Stimulated activated CD4-positive, alpha-beta T cell treated with anti-CD3 and anti-CD28 coated beads, TNF-alpha, amount 100 ng/mL, for 24 hours (primary cell): Measurements from ENCODE around the gene ASB18.
"Not testable (repeated sequence)": the region's sequence is repeated elsewhere in the genome, so short reads cannot be mapped to it uniquely, and the experiment has no call there.

Experiments
- DNase-seq, 3 experiments: peaks; one replicate each; pipeline ENCODE4 v3.0.0-alpha.2; 2020; ENCODE audit warnings: low read depth in 3 of 3

The ASB18 gene

DNA sequence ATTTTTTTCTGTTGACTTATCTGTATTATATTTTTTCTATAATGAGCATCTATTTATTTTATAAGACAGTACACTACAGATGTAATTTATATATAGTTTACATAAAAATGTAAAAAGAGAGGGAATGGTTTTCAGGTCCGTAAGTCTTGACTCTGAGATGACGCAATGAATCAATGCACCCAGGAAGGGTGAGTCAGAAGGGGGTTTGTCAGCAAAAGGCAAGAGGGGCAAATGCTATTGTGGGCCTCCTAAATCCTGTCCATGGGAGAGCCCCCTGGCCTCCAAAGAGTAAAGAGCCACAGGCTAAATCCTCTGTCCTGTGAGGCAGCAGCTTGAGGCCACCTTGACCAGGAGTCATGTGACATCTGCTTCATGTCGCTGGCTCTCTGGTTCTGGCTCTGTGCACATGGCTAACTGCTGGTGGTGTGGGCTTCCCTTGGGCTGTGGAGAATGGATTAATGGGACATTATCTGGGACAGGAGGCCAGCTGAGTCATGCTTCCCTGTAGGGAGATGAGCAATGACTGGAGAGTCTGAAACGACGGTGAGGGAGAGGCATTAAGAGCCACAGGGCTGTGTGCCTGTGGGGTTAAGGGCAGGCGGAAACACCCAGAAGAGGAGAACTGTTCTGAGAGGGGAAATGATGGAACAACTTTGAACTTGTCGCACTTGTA lies 22.8 kb upstream of the ASB18 start:
- DNase-seq, result no peak

DNA sequence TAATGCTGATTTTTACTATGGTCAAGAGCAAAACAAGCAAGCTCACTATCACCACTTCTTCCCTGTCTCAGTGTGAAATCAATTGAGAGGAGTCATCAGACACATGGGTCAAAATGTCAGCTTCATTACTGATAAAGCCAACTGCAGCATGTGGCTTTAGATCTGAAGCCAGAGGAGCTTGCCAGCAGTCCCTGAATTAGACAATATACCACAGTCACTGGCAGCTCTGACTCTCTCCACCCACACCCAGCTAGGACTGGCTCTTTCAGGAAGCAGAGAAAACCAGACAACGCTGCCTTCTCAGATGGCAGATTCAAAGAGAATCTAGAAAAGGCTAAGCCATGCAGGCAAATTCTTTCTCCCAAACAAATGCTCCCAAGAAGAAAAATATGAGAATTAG lies 20.0 kb upstream of the ASB18 start:
- no peak for DNase-seq

DNA sequence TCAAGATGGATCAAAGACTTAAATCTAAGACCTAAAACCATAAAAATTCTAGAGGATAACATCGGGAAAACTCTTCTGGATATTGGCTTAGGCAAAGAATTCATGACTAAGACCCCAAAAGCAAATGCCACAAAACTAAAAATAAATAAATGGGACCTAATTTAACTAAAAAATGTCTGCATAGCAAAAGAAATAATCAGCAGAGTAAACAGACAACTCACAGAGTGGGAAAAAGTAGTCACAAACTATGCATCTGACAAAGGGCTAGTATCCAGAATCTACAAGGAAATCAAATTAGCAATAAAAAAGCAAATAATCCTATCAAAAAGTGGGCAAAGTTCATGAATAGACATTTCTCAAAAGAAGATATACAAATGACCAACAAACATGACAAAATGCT lies 18.2 kb upstream of the ASB18 start:
- DNase-seq, result no peak

DNA sequence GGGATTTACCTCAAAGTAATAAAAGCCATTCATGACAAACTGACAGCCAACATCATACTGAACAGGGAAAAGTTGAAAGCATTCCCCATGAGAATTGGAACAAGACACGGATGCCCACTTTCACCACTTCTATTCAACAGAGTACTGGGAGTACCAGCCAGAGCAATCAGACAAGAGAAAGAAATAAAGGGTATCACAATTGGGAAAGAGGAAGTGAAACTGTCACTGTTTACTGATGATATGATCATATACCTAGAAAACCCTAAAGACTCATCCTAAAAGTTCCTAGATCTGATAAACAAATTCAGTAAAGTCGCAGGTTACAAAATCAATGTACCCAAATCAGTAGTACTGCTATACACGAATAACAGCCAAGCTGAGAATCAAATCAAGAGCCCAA lies 17.2 kb upstream of the ASB18 start:
- no peak for DNase-seq

DNA sequence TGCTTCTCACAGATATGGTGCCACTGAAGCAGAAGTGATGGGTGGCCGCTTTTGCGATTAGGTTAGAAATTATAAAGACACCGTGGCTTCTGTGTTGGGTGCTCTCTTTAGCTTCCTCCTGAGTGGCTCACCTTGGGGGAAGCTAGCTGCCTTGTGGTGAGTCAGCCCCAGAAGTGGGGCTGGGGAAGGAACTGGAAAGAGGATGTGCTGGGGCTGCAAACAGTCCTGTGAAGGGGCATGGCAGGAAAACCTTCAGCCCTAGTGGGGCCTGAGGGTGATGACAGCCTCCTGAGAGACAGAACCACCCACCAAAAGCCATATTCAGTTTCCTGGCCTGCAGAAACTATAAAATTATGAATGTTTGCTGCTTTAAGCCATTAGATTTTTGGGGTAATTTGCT lies 8.9 kb upstream of the ASB18 start:
- no peak for DNase-seq

DNA sequence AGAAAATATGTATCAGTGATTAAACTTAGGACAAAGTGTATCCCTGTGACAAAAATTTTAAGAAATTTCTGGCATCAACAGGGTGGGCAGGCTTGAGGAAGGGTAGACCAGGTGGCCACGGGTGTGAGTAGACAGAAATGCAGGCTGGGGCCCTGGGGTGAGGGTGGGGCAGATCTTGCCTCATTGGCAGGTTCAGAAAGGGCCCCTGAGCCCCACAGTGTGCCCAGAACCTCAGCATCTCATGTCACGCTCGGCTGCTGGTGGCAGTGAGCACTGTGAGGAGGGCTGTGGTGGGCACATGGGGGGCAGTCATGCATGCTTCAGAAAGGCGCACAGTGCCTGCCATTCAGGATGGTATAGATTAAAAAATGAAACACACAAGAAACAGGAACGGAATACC lies 7.6 kb upstream of the ASB18 start:
- DNase-seq, result no peak

DNA sequence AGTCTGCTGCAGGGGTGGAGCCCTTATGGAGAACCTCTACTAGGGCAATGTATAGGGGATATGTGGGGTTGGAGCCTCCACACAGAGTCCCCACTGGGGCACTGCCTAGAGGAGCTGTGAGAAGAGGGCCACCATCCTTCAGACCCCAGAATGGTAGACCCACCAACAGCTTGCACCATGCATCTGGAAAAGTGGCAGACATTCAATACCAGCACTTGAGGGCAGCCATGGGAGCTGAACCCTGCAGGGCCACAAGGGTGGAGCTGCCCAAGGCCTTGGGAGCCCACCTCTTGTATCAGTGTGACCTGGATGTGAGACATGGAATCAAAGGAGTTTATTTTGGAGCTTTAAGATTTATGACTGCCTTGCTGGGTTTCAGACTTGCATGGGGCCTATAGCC lies 5.7 kb upstream of the ASB18 start:
- DNase-seq, result not testable (repeated sequence)

DNA sequence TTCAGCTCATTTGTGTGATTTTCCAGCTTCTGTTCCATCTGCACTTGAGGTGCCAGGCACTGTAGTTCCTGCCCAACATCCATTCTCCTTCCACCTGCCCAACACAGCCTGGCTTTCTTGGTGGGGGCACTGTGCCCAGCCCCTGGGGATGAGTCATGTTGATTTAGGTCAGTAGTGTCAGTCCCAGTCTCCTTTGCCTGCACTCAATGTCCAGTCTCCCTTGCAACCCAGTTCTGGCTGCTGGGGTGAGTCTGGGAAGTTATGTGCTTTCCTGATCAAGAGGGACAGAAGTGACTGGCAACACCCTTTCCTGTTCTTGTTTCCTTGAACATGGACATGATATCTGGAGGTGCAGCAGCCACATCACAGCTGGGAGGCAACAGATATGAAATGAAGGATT lies 1.5 kb upstream of the ASB18 start:
- DNase-seq, result no peak

DNA sequence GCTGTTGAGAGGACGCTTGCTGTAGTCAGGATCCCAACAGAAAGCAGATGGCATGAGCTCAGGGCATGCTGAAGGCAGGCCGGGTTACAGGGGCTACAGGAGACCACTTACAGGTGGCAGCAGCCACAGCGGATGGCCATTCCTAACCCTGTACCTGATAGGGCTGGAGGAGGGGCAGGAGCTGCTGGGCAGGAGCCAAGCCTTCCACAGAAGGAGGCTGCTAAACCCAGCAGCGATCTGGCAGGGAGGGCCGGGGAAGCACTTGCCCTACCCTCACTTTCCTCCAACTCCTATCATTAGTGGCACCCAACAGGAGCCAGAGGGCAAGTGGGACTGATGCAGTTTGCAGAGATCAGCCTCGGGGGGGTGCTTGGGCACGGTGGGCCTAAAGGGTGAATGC lies 2.0 kb downstream of the ASB18 start:
- no peak for DNase-seq

DNA sequence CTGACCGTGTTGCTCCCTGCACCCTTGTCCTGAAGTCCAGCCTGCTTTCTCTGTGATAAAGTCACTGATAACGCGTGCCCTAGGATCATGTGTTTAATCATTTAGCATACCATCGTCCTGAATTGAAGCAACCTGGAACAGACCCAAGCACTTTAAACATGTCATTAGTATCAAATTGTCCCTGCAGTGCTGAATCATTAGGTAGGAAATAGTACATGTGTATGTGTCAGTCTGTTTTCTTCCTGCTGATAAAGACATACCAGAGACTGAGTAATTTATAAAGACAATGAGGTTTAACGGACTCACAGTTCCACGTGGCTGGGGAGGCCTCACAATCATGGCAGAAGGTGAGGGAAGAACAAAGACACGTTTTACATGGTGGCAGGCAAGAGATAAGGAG lies 2.8 kb downstream of the ASB18 start:
- no peak for DNase-seq

DNA sequence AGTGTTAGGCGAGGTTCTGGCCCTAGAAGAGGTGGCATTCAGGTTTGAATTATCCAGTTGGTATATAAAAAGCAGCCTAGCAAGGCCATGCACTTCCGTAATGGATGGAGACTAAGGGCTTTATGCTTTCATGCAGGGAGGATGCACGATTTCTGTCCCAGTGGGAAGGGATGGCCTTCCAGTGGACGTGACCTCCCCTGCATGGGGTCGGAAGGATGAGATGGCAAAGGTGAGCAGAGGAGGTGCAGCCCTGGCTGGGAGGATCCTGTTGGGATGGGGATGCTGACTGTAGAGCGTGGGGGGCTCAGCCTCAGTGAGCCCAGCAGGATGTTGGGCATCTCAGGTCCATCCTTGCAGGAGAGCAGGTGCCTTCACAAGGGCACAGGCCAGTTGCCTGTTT lies 4.8 kb downstream of the ASB18 start:
- no peak for DNase-seq

DNA sequence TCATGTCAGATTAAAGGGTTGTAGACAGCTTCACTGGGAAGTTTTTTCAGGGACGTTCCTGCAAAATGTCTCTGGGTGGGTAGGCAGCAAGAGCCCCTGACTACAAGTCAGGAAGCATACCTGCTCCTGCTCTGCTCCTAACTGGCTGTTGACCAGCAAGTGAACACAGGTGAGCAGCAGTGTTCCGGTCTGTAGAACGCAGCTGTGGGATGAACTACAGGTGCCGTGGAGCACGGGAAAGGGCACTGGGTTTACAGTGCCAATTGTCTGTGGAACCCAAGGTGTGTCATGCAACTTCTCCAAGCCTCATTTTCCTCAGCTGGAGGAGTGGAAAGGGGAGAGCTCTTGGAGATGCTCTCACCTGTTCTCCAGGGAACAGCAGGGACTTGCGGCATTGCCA lies 6.6 kb downstream of the ASB18 start:
- no peak for DNase-seq

DNA sequence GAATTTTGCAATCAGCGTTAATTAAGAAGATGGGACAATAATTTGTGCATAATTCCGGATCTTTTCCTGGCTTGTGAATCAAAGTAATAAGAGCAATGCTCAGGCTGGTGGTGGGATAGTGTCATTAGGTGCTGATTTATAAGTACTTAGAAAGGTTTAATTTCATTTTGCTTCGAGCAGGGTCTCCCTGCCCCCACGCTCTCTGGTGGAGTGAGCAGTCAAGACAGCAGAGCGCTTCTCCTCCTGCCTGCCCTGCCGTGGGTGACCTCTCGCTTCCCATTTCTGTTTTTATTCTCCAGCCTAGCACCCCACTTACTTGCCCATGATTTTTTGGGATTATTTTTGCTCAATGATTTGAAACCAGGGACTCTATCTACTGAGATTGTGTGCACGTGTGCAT lies 7.1 kb downstream of the ASB18 start:
- no peak for DNase-seq

DNA sequence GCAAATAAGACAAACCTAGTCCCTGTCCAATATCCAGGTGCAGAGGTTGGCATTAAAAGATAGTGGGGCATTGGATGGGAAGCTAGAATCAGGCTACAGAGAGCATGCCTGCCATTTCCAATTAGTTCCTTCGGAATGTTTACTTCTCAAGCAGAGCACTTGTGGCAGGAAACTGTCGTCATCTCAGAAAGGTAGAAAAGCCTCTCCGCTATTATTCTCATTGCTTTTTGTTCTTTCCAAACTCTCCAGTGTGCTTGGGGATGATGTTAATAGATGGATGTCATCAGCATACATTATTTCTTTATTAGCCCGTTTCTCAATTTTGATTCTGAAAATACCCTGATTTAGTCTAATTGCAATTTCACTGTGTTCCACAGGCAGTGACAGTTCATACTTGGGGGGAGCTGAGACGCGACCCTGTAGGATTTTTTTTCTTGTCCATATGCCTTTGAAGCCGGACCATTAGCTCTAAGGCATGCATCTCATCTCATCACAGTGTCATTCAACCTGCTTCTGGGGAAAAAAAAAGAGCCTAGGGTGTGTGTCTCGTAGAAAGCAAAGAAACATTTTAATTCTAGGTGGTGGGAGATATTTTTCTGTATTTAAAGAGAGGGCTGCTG lies 7.7 kb downstream of the ASB18 start:
- no peak for DNase-seq

DNA sequence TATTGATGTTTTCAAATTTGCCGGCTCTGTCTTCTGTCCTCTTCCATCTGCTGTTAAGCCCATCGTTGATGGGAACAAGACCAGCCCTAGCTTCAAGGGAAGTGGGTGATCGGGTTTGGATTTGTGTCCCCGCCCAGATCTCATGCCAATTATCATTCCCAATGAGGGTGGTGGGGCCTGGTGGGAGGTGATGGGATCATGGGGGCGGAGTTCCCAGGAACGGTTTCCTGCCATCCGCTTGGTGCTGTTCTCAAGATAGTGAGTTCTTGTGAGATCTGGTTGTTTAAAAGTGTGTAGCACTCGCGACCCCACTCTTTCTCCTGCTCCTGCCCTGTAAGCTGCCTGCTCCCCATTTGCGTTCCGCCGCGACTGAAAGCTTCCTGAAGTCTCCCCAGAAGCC lies 9.5 kb downstream of the ASB18 start:
- DNase-seq, result no peak

DNA sequence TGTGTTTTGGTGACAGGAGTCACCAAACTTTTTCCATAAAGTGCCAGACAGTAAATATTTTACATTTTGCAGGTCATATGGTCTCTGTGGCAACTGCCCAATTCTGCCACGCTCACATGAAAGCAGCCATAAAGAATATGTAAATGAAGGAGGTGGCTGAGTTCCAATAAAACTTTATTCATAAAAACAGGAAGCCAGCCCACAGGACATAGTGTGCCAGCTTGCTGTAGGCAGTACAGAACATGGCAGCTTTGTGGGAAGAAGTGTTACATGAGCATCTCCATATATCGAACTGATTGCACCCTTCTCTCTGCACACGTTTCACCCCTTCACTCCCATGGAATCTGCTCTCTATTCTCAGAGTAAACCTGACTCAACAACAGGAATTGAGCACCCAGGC lies 10.2 kb downstream of the ASB18 start:
- no peak for DNase-seq

DNA sequence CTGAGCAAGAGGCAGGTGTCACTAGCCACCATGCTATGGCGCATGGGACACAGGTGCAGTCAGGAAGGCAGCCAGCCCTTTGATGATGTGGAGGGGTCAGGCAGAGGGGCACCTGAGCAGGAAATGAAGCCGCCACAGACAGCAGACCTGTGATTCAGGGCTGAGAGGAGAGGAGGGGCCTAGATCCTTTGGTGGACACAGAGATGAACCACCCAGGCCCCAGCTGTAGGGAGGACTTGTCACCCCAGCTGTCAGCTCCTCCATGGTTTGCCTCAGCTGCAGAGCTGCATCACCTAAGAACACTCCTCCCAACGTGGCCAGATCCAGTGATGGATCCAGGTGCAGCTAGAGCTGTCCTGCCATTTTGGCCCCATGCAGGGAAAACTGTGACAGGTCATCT lies 11.6 kb downstream of the ASB18 start:
- no peak for DNase-seq

DNA sequence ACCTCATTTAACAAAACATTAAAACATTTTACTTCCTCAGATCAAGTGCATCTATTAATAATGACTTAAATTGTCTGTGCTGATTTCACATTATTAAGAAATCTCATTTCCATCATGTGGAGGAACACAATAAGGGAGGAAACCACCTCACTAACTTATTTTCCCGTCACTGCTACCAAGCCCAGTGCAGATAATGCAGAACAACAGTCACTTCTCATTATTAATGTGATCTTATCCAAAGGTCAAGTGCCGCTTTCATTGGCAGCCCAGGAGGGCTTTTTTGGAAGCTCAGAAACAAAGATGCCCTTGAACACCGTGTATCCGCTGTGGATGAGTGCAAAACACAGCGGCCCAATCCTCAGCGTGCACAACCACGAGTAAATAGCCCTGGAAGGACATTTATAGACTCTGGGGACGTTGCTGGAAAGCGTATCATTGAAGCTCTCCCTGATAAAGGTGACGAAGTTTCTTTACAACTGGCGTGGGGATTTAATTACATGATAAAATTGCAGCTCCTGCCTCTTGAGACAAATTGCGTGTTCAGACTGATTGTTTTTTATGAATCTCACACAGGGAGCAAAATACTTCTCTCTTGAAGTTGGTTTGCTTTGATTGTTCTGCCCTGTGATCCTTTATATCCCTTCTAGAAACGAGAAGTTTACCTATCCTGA lies 13.2 kb downstream of the ASB18 start:
- no peak for DNase-seq

DNA sequence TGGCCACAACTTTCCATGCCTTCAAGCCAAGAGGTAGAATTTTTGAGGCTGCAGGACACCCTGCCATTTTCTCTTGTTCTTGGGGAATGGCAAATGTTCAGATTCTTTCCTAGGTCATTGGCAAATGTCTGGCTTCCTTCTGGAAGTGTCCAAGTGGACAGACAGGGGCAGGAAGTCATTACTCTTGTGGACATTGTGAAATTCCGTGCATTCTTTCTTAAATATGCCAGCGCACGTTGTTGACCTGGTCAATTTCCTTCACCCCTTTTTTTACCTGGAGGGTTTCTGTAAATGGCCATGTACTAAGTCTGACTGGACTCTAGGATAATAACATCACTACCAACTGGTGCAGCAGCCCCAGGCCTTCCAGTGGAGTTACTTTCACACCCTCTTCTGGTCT lies 13.9 kb downstream of the ASB18 start:
- no peak for DNase-seq

DNA sequence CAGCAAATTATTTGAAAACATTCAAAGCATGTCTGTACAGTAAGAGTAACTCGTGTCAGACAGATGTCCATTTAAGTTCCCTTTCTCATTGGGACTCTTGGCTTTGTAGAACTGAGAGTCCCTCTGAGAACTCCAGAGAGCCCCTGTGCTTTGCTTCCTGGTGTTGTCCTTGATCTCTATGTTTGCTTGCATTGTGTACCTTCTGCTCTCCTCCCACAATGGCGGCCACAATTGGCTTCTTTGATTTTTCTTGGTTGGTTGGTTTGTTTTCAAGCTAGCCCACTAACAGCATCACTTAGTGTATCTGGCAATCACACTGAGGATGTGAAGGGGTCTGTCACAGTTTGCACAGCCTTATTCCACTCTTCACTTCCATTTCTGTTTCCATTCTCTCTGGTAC lies 15.1 kb downstream of the ASB18 start:
- DNase-seq, result no peak

DNA sequence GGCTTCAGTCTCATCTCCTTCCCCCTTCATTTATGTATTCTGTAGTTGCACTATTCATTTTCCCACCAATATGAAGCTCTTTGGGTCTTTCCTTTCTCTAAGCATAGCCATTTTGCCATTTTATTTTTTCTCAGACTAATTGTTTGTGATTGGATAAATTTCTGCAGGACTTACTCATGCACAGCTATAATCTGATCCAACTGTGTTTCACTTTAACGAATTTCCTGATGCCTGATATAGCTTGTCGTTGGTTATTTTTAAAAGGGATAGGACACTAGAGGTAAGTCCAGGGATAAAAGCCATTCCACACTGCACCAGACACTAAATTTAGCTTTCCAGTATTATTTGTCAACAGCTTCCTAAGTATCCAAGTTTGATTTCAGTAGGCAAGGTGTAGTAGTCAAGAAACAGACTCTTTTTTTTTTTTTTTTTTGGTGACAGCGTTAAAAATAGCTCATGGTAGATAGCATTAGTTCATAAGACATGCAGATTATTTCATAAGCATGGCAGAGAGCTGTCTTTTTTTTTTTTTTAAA lies 17.4 kb downstream of the ASB18 start:
- no peak for DNase-seq

DNA sequence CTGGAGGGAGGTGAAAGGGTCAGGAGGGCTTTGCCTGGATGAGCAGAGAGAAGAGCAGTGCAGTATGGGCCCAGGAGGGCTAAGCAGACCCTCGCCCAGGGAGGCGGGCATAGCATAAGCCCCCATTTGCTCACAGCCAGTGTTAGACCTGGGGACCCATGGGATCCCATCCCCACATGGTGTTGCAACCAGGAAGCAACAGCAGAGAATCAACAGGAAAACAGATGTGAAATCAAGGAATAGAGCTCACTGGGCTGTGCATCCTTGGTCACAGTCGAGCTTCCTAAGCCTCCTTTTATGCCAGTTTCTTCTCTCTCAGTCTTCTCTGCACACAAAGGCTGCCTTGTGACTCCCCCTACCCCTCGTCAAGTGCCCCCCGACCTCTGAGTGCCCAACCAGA lies 19.9 kb downstream of the ASB18 start:
- DNase-seq, result no peak

DNA sequence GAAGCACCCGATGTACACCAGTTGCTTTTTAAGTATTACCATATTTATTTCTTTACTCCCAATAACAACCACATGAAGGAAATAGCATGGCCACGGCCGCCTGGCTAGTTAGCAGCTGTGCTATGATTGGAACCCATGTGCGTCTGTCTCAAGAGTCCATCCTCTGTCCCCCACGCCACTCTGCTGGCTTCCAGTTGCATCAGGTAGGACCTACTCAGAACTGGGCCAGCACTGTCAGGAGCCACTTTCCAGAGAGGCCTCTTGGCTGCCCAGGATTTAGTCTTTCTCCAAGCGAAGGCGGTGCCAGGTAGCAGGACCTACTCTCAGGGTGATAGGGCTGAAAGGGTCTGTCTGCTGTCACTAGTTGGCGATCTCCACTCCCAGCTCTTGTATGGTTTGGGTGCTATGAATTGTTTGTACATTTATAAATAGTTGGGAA lies 22.1 kb downstream of the ASB18 start:
- no peak for DNase-seq
